Body of pancreas (tissue), 4 donors: Measurements from ENCODE around the gene SH2D7. TPM values are rescaled to one million over a fixed set of nuclear protein-coding genes. Genes with fewer than 3 reads are reported as not detected.

ENCODE experiments used
- ATAC-seq: fragments of 150-250 bp; one replicate; pipeline ENCODE4 v1.9.1; 2016
- DNase-seq, 4 donors: peaks; one replicate each; pipeline ENCODE4 v3.0.0-alpha.2; 2019
- H3K27ac ChIP-seq, 4 donors: fragments of 200-600 bp; sonication (generic); 1 replicate in 3 of 4; 2 replicates in 1 of 4; pipeline versions ENCODE4 v1.5.1 to v1.6.1; 2016 to 2019; ENCODE audit warnings: mild to moderate bottlenecking in 1 of 4, mixed read lengths in 1 of 4, moderate library complexity in 1 of 4
- H3K27me3 ChIP-seq, 2 donors: fragments of 200-600 bp; sonication (generic); one replicate each; pipeline ENCODE4 v1.6.0; 2016; ENCODE audit warnings: mild to moderate bottlenecking in 1 of 2
- H3K36me3 ChIP-seq, 2 donors: fragments of 200-600 bp; sonication (generic); replicated peaks in 1 of 2; 2 replicates each; pipeline ENCODE4 v1.5.1; 2016; ENCODE audit warnings: low read depth in 2 of 2; ENCODE audit not compliant: insufficient read depth in 1 of 2
- H3K4me1 ChIP-seq: fragments of 200-600 bp; sonication (generic); one replicate; pipeline ENCODE4 v1.6.0; 2016
- H3K4me3 ChIP-seq, 2 donors: fragments of 200-600 bp; sonication (generic); 1 replicate in 1 of 2; 2 replicates in 1 of 2; pipeline ENCODE4 v1.5.1; 2016 to 2019
- H3K9me3 ChIP-seq, 3 donors: fragments of 200-600 bp; sonication (generic); 1 replicate in 2 of 3; 2 replicates in 1 of 3; pipeline ENCODE4 v1.5.1; 2016
- CTCF ChIP-seq, 7 experiments: fragments of 450-650 bp in 4 of 7; fragments of 200-600 bp in 3 of 7; sonication (generic) in 3 of 7; IDR thresholded peaks; one replicate each; pipeline ENCODE4 v1.5.1; 2016 to 2019; ENCODE audit warnings: antibody characterized with exemption in 7 of 7
- POLR2A ChIP-seq, 3 donors: fragments of 450-650 bp; IDR thresholded peaks; one replicate each; pipeline ENCODE4 v1.6.1; 2016; ENCODE audit warnings: antibody characterized with exemption in 3 of 3, mild to moderate bottlenecking in 2 of 3
- WGBS, 2 donors: methylation state at CpG; one replicate each; pipeline ENCODE4 v1.1.5; 2017; 5-methylcytosine and 5-hydroxymethylcytosine counted together
- intact Hi-C: fragments of 100-400 bp; cut with DNase I; formaldehyde crosslinking; loops from one replicate; pipeline ENCODE4 v1.15.1; 2023
- total RNA-seq, 2 donors: library from RNA; depleted of rRNA; stranded (reverse); fragments of >200 nt; gene quantifications; one replicate each; pipeline ENCODE4 v1.1.0, GENCODE V29; 2016

SH2D7 gene
- total RNA-seq, 2 donors from 2014 or later: not detected

- H3K27me3 ChIP-seq: no peaks in the 10 kb centered on the region
- no peak overlapping the region for H3K4me3 ChIP-seq
- intact Hi-C loops: no loop called here
- H3K9me3 ChIP-seq: no peaks in the 10 kb centered on the region
- no peak for DNase-seq
- no peak overlapping the region for H3K27ac ChIP-seq
- no peaks in the 10 kb centered on the region for H3K4me1 ChIP-seq
- 65 to 90% methylated on average over 2 to 6 of the region's 6 CpGs for WGBS, 2 donors
- TF ChIP-seq CTCF (IDR thresholded peaks at IDR 0.05) (no peak), POLR2A (IDR thresholded peaks at IDR 0.05) (no peak)
- H3K36me3 ChIP-seq: no peaks in the 10 kb centered on the region
- ATAC-seq: no peak
Observed at GRCh38 chr15:78102741-78103140, 10.4 kb downstream of the SH2D7 start.

- ATAC-seq (no peak), DNase-seq (peak in 2 of 4 donors; percentile 16 to 48)
Observed at GRCh38 chr15:78103406-78104118, 11.2 kb downstream of the SH2D7 start.

GRCh38 chr15:78104119-78104479 lies 11.7 kb downstream of the SH2D7 start:
- ATAC-seq (no peak), DNase-seq (peak in 1 of 4 donors; percentile 3)
- H3K27ac ChIP-seq: no peak overlapping the region
- no peak for TF ChIP-seq CTCF (IDR thresholded peaks at IDR 0.05)
- no peak for TF ChIP-seq POLR2A (IDR thresholded peaks at IDR 0.05)
- H3K9me3 ChIP-seq: no peaks in the 10 kb centered on the region
- no peaks in the 10 kb centered on the region for H3K27me3 ChIP-seq
- no peaks in the 10 kb centered on the region for H3K36me3 ChIP-seq
- intact Hi-C loops: no loop called here
- H3K4me1 ChIP-seq: peaks cover 7% of the 10 kb centered on the region
- WGBS, 2 donors: 80 to 92% methylated on average over 4 of the region's 4 CpGs
- no peak overlapping the region for H3K4me3 ChIP-seq

More at GRCh38 chr15:78103406-78104118, 11.2 kb downstream of the SH2D7 start:
- H3K4me1 ChIP-seq: peaks cover 6% of the 10 kb centered on the region
- TF ChIP-seq CTCF (IDR thresholded peaks at IDR 0.05): no peak
- no peak for TF ChIP-seq POLR2A (IDR thresholded peaks at IDR 0.05)
- no peaks in the 10 kb centered on the region for H3K9me3 ChIP-seq
- WGBS, 2 donors: 79 to 84% methylated on average over 6 to 11 of the region's 12 CpGs
- H3K27ac ChIP-seq: no peak overlapping the region
- no peak overlapping the region for H3K4me3 ChIP-seq
- intact Hi-C loops: no loop called here
- H3K27me3 ChIP-seq: no peaks in the 10 kb centered on the region
- no peaks in the 10 kb centered on the region for H3K36me3 ChIP-seq

- H3K27ac ChIP-seq: no peak overlapping the region
- no peaks in the 10 kb centered on the region for H3K9me3 ChIP-seq
- TF ChIP-seq CTCF (IDR thresholded peaks at IDR 0.05) (no peak), POLR2A (IDR thresholded peaks at IDR 0.05) (no peak)
- peaks cover 7% of the 10 kb centered on the region for H3K4me1 ChIP-seq
- ATAC-seq (no peak), DNase-seq (peak in 1 of 4 donors; percentile 7)
- 73 to 81% methylated on average over 12 of the region's 12 CpGs for WGBS, 2 donors
- intact Hi-C loops: loop anchor here (5.0 kb wide), 2 partner anchors 103 to 143 kb away; no protein-coding TSS in a partner anchor
- no peak overlapping the region for H3K4me3 ChIP-seq
- H3K27me3 ChIP-seq: no peaks in the 10 kb centered on the region
- no peaks in the 10 kb centered on the region for H3K36me3 ChIP-seq
Observed at GRCh38 chr15:78104566-78105475, 12.5 kb downstream of the SH2D7 start.
